Pancreas (tissue), 10 donors: ENCODE measurements around the gene PRRT3. TPM values are rescaled to one million over a fixed set of nuclear protein-coding genes. Genes with fewer than 3 reads are reported as not detected.

Experiments used
- ATAC-seq, 4 donors: fragments of 200-7000 bp; cut with Tn5 transposase; one replicate each; pipeline versions ENCODE4 v1.8.0 to v1.9.1; 2020; ENCODE audit warnings: mild to moderate bottlenecking in 4 of 4, moderate library complexity in 4 of 4
- DNase-seq, 6 donors: peaks; one replicate each; pipeline ENCODE4 v3.0.0-alpha.2; 2020
- FAIRE-seq: peaks from 2 replicates; lab custom pipeline; 2012; peaks lifted over from hg19 to GRCh38; lab: Jason Lieb, UNC
- H3K27ac ChIP-seq, 4 donors: fragments of 200-600 bp; sonication (generic); 1 replicate in 3 of 4; 2 replicates in 1 of 4; pipeline versions ENCODE4 v1.5.0 to v1.8.0; 2020
- H3K27me3 ChIP-seq, 4 donors: fragments of 200-600 bp; one replicate each; pipeline ENCODE4 v1.8.0; 2021
- H3K36me3 ChIP-seq, 3 donors: fragments of 200-600 bp; sonication (generic) in 1 of 3; one replicate each; pipeline versions ENCODE4 v1.5.0 to v1.8.0; 2020 to 2021
- H3K4me1 ChIP-seq, 3 donors: fragments of 200-600 bp; one replicate each; pipeline ENCODE4 v1.8.0; 2021
- H3K4me3 ChIP-seq, 4 donors: fragments of 200-600 bp; sonication (generic) in 2 of 4; one replicate each; pipeline versions ENCODE4 v1.5.0 to v1.8.0; 2020 to 2021
- H3K9me3 ChIP-seq, 4 donors: fragments of 200-600 bp; one replicate each; pipeline ENCODE4 v1.8.0; 2021
- WGBS, 2 donors: extraction: QIAGEN DNeasy Blood & Tissue Kit; methylation state at CpG; one replicate each; pipeline ENCODE4 v1.1.7; 2013; 5-methylcytosine and 5-hydroxymethylcytosine counted together
- intact Hi-C, 3 donors: fragments of 100-400 bp; cut with DNase I; formaldehyde crosslinking; loops; one replicate each; pipeline versions ENCODE4 v1.11.1 to v1.14.2; 2022
- polyA plus RNA-seq, 2 donors: library from polyadenylated mRNA; stranded (reverse); fragments of 200-250 nt; gene quantifications; one replicate each; pipeline ENCODE4 v1.2.3, GENCODE V29; 2013
- total RNA-seq, 6 donors: library from RNA; stranded (reverse); fragmentation: NEBNext Ultra II Directional in 4 of 6; extraction: Animal tissue kit (Norgen Biotek cat#: 25700) in 4 of 6; gene quantifications; one replicate each; pipeline versions ENCODE4 v1.2.1 to v1.2.4, GENCODE V29; 2021 to 2023
- TF ChIP-seq, protein P1 (sequence below), 4 donors: fragments of 200-600 bp; sonication (generic) in 3 of 4; IDR thresholded peaks; one replicate each; pipeline versions ENCODE4 v1.5.0 to v1.8.0; 2021; ENCODE audit warnings: antibody characterized with exemption in 4 of 4
- donor health status: healthy with polysubstance abuse.
- donor health status: DM: no; HTN: no; CAD: no; lungs with moderate emphysema.
- donor health status: DM: no; HTN: no; CAD: no.
- donor health status: control.
- donor health status: control.
- donor health status: Bipolar disorder and iron deficiency.
- donor health status: DM: yes; HTN: yes; CAD: no.
- donor health status: DM: no; HTN: no; CAD: no.
- donor health status: DM: no; HTN: no; CAD: no.
- donor health status: DM: yes; HTN: yes; CAD: no.

Gene PRRT3
- total and polyA plus RNA-seq, 8 donors: 1.2 to 5.1 (median 2.0) TPM

DNA sequence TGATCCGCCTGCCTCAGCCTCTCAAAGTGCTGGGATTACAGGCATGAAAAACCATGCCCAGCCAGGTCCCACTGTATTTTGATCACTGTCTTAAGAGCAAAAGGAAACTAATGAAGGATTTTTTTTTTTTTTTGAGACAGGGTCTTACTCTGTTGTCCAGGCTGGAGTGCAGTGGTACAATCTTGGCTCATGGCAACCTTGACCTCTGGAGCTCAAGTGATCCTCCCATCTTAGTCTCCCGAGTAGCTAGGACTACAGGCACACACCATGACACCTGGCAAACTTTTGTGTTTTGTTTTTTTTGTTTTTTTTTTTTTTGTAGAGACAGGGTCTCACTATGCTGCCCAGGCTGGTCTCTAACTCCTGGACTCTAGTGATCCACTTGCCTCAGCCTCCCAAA, 28.0 kb upstream of the PRRT3 start:
- DNase-seq: no peak
- H3K27ac ChIP-seq: no peak overlapping the region
- no peaks in the 10 kb centered on the region for H3K9me3 ChIP-seq
- intact Hi-C loops: no loop called here
- TF ChIP-seq, protein P1, sequence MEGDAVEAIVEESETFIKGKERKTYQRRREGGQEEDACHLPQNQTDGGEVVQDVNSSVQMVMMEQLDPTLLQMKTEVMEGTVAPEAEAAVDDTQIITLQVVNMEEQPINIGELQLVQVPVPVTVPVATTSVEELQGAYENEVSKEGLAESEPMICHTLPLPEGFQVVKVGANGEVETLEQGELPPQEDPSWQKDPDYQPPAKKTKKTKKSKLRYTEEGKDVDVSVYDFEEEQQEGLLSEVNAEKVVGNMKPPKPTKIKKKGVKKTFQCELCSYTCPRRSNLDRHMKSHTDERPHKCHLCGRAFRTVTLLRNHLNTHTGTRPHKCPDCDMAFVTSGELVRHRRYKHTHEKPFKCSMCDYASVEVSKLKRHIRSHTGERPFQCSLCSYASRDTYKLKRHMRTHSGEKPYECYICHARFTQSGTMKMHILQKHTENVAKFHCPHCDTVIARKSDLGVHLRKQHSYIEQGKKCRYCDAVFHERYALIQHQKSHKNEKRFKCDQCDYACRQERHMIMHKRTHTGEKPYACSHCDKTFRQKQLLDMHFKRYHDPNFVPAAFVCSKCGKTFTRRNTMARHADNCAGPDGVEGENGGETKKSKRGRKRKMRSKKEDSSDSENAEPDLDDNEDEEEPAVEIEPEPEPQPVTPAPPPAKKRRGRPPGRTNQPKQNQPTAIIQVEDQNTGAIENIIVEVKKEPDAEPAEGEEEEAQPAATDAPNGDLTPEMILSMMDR (IDR thresholded peaks at IDR 0.05): no peak
- H3K4me3 ChIP-seq: no peak overlapping the region
- H3K36me3 ChIP-seq: peaks cover 0 to 4% (median 0%) of the 10 kb centered on the region in 3 donors
- no peak for FAIRE-seq
- peaks cover 4 to 21% (median 14%) of the 10 kb centered on the region in 3 donors for H3K4me1 ChIP-seq
- WGBS, 2 donors: 88 to 98% methylated on average over 2 of the region's 2 CpGs
- ATAC-seq: no peak
- H3K27me3 ChIP-seq: no peaks in the 10 kb centered on the region

DNA sequence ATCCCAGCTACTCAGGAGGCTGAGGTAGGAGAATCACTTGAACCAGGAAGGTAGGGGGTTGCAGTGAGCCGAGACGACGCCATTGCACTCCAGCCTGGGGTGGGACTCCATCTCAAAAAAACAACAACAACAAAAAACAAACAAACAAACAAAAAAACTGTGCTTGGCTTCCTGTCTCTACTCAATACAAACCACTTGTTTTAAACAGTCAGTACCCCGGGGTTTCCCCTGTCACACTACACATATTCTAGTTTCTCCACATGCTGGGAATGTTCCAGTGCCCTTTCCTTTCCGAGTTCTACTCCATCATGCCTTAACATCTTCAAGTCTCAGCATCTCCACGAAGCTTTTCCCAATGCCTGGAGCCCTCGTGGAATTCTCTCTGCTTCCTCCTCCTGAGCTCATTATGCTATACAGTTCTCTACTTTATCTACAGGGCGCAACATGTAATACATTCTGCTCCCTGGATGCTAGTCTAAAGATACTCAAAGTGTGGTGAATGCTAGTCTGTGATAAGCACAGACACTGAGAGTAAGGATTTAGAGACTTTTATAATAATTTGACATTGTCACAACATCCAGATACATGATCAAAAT, 26.6 kb upstream of the PRRT3 start:
- Histone ChIP-seq H3K9me3 (no peaks in the 10 kb centered on the region), H3K36me3 (peaks cover 0 to 5% (median 4%) of the 10 kb centered on the region in 3 donors), H3K27ac (no peak overlapping the region), H3K4me1 (peaks cover 3 to 14% (median 11%) of the 10 kb centered on the region in 3 donors), H3K4me3 (no peak overlapping the region), H3K27me3 (no peaks in the 10 kb centered on the region)
- intact Hi-C loops: no loop called here
- FAIRE-seq (no peak), ATAC-seq (no peak), DNase-seq (no peak)
- TF ChIP-seq, protein P1 (IDR thresholded peaks at IDR 0.05): no peak
- WGBS, 2 donors: 85 to 89% methylated on average over 8 of the region's 8 CpGs

DNA sequence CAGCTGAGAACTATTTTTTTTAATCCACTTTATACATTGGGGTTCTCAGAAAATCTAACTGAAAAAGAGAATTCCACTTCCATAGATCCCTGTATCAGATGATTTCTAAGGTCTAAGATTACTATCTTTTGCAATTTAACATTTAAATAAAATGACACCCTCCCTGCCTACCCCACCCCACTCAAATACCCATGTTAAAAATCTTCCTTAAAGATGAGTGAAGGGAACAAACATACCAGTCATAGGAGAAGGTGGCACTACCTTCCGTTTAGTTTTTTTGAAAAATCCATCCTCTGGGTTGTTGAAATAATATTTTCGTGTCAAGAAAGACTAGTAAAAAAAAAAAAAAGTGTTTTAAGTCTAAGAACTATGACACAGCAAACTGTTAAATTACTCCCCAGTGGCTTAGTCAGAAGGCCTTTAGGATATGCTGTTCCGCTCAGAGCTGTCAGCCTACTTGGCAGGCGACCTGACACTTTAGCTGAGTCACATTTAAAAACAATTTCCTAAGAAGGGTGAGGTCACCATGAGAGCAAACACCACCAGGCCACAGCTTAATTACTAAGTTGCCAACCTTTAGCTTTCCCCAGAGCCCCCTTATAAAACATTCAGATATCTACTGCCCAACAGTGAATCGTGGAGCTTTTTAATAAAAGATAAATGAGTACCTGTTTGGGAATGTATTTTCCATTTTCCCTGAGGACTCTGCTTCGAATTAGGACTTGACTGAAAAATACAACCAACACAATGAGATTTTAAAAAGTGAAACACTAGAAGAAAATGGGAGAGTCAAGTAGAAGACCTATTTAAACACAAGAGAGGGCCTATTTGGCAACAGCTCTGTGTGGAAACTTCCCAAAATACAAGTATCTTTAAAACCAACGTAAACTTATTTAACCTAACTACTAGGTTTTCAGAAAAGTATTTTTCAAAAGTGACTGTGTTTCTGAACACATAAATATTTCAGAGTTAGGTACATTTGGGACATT, 24.8 kb upstream of the PRRT3 start:
- Histone ChIP-seq H3K9me3 (no peaks in the 10 kb centered on the region), H3K27ac (peak overlapping the region in 3 of 4 donors; percentile 30 to 67 (median 44)), H3K4me3 (no peak overlapping the region), H3K27me3 (no peaks in the 10 kb centered on the region), H3K36me3 (peaks cover 0 to 10% (median 5%) of the 10 kb centered on the region in 3 donors), H3K4me1 (peaks cover 3 to 14% (median 11%) of the 10 kb centered on the region in 3 donors)
- DNase-seq: peak in 4 of 6 donors; percentile 76 to 86 (median 80)
- FAIRE-seq: peak; percentile 51
- peak; percentile 99 to 100 (median 100) for ATAC-seq
- TF ChIP-seq, protein P1 (IDR thresholded peaks at IDR 0.05): no peak
- intact Hi-C loops: no loop called here
- WGBS, 2 donors: 33 to 43% methylated on average over 7 of the region's 7 CpGs

DNA sequence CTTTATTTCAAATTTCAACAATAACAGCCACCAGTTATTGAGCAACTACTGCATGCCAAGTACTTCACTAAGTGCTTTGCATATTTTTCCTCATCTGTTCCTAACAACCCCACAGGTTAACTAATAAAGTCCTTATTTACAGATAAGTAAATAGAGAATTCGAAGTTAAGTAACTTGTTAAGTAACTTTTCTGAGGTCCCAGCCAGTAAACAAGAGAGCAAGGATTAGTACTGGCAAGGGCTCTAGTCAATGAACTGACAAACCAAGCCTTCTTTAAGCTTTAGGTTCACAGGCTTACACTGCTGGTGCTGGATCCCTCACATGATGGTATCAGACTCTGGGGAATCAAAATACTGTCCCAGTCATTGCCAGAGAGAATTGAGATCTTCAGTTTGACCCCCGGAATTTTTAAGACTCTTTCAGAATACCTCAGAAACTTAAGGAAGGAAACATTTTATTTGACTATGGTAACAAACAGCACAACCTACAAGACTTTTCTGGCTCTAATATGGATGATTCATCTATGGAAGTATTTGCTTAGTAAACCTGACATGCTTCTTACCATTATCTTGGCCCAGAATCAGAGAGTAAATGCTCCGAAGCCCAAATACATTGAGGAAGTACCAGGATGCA, 17.9 kb upstream of the PRRT3 start:
- H3K9me3 ChIP-seq: no peaks in the 10 kb centered on the region
- H3K27me3 ChIP-seq: no peaks in the 10 kb centered on the region
- FAIRE-seq: no peak
- no peak for DNase-seq
- H3K4me3 ChIP-seq: no peak overlapping the region
- peaks cover 0 to 43% (median 16%) of the 10 kb centered on the region in 3 donors for H3K36me3 ChIP-seq
- 74 to 78% methylated on average over 3 of the region's 3 CpGs for WGBS, 2 donors
- intact Hi-C loops: no loop called here
- no peaks in the 10 kb centered on the region for H3K4me1 ChIP-seq
- TF ChIP-seq, protein P1 (IDR thresholded peaks at IDR 0.05): no peak
- no peak overlapping the region for H3K27ac ChIP-seq
- peak in 1 of 4 donors; percentile 45 for ATAC-seq
